Measurements from ENCODE around the gene KPNB1. TPM values are rescaled to one million over a fixed set of nuclear protein-coding genes. Genes with fewer than 3 reads are reported as not detected.
A peak's percentile ranks its signal among the peaks of the same experiment; 100 is the strongest.

KPNB1 gene
- total RNA-seq, 1 experiment from 2014 or later, result 742 TPM

GRCh38 chr17:47732399-47733046 lies 82.8 kb downstream of the KPNB1 start:
- H3K23ac ChIP-seq (ENCODE audit: insufficient read length, low read depth, low read length), result no peak overlapping the region
- H3K4me3 Mint-ChIP-seq, result peak overlapping the region; percentile 52 to 84
- no peak overlapping the region for H3K56ac ChIP-seq (ENCODE audit: insufficient read length, low read depth, low read length)
- no peak overlapping the region for H2BK20ac ChIP-seq (ENCODE audit: low read depth, low read length, poor library complexity, severe bottlenecking)
- no peak overlapping the region for H2BK15ac ChIP-seq (ENCODE audit: low read depth, low read length)
- no peak overlapping the region for H3T11ph ChIP-seq (ENCODE audit: low read length)
- no peak overlapping the region for H2AK5ac ChIP-seq (ENCODE audit: insufficient read length, low read length)
- no peak overlapping the region for H2AFZ ChIP-seq (ENCODE audit: low read length)
- no peak overlapping the region for H3K4ac ChIP-seq (ENCODE audit: low read depth, low read length)
- no peak overlapping the region for H3K27ac ChIP-seq (ENCODE audit: insufficient read length, low read depth, low read length)
- no peaks in the 10 kb centered on the region for H3K79me2 ChIP-seq (ENCODE audit: insufficient read depth, low read length)
- no peak overlapping the region for H2BK120ac ChIP-seq (ENCODE audit: low read depth, low read length, poor library complexity, severe bottlenecking)
- H4K20me1 ChIP-seq (ENCODE audit: control insufficient read depth, insufficient read depth, insufficient read length), result no peaks in the 10 kb centered on the region
- peaks cover 87% of the 10 kb centered on the region for H3K27me3 Mint-ChIP-seq (ENCODE audit: low read depth)
- no peak overlapping the region for H4K5ac ChIP-seq (ENCODE audit: insufficient read length, low read depth, low read length)
- no peaks in the 10 kb centered on the region for H3K4me1 ChIP-seq (ENCODE audit: insufficient read depth, low read length)
- peaks cover 9% of the 10 kb centered on the region for H3K23me2 ChIP-seq (ENCODE audit: insufficient read length, low read depth, low read length, poor library complexity, severe bottlenecking)
- TF ChIP-seq, protein P1, sequence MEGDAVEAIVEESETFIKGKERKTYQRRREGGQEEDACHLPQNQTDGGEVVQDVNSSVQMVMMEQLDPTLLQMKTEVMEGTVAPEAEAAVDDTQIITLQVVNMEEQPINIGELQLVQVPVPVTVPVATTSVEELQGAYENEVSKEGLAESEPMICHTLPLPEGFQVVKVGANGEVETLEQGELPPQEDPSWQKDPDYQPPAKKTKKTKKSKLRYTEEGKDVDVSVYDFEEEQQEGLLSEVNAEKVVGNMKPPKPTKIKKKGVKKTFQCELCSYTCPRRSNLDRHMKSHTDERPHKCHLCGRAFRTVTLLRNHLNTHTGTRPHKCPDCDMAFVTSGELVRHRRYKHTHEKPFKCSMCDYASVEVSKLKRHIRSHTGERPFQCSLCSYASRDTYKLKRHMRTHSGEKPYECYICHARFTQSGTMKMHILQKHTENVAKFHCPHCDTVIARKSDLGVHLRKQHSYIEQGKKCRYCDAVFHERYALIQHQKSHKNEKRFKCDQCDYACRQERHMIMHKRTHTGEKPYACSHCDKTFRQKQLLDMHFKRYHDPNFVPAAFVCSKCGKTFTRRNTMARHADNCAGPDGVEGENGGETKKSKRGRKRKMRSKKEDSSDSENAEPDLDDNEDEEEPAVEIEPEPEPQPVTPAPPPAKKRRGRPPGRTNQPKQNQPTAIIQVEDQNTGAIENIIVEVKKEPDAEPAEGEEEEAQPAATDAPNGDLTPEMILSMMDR (conservative IDR thresholded peaks at IDR 0.05), result no peak
- DNase-seq, result peak; percentile 49
- no peak overlapping the region for H2BK5ac ChIP-seq (ENCODE audit: insufficient read length, low read length)
- H3K9me3 Mint-ChIP-seq, result peaks cover 0 to 2% of the 10 kb centered on the region in 2 experiments; a peak in 1 of 5 replicates
- no peaks in the 10 kb centered on the region for H3K9me3 ChIP-seq (ENCODE audit: control insufficient read depth, low read depth, low read length)
- peaks cover 26% of the 10 kb centered on the region for H3K27me3 ChIP-seq (ENCODE audit: insufficient read depth, low read length)
- H3K14ac ChIP-seq (ENCODE audit: insufficient read depth, low read length), result no peak overlapping the region
- no peak overlapping the region for H3K18ac ChIP-seq (ENCODE audit: insufficient read length, low read depth, low read length)
- no peak overlapping the region for H4K8ac ChIP-seq (replicated peaks; ENCODE audit: insufficient read length, low read depth, low read length)
- H3K27ac Mint-ChIP-seq, result no peak overlapping the region
- peak overlapping the region; percentile 67 for H3K4me2 ChIP-seq (ENCODE audit: insufficient read depth, insufficient read length, low read length)
- H3K9ac ChIP-seq (ENCODE audit: extremely low read depth, insufficient read length, low read length), result no peak overlapping the region
- no peaks in the 10 kb centered on the region; a peak in 1 of 7 replicates for H3K36me3 Mint-ChIP-seq (ENCODE audit: insufficient read depth in 1 of 3, low read depth in 3 of 3)
- no peak overlapping the region for H4K91ac ChIP-seq (ENCODE audit: insufficient read length, low read depth, low read length)
- H3K4me1 Mint-ChIP-seq, result peaks cover 9 to 20% of the 10 kb centered on the region in 2 experiments
- no CpG with 5 or more reads among the region's 12 CpGs for WGBS (ENCODE audit: extremely low coverage, insufficient read length, low lambda C conversion rate)
- H3K79me1 ChIP-seq (ENCODE audit: insufficient read depth, low read depth, low read length, poor library complexity, severe bottlenecking), result no peaks in the 10 kb centered on the region
- no peak overlapping the region for H2BK12ac ChIP-seq (ENCODE audit: insufficient read length, low read depth, low read length)
